Lower lobe of right lung (tissue), 2 donors: ENCODE results near the gene STRN. TPM values are rescaled to one million over a fixed set of nuclear protein-coding genes. Genes with fewer than 3 reads are reported as not detected.

ENCODE experiments used
- ATAC-seq, 2 donors: fragments of 200-7000 bp; cut with Tn5 transposase; one replicate each; pipeline ENCODE4 v1.9.1; 2020 to 2022; ENCODE audit warnings: mild to moderate bottlenecking in 2 of 2, moderate library complexity in 2 of 2
- DNase-seq: peaks from one replicate; pipeline ENCODE4 v3.0.0-alpha.2; 2020
- H3K27ac ChIP-seq: fragments of 200-600 bp; one replicate; pipeline ENCODE4 v1.8.0; 2022
- H3K27me3 ChIP-seq: fragments of 200-600 bp; one replicate; pipeline ENCODE4 v1.8.0; 2022; ENCODE audit warnings: low read depth
- H3K36me3 ChIP-seq: fragments of 200-600 bp; one replicate; pipeline ENCODE4 v1.8.0; 2022; ENCODE audit warnings: mild to moderate bottlenecking
- H3K4me1 ChIP-seq: fragments of 200-600 bp; one replicate; pipeline ENCODE4 v1.8.0; 2022
- H3K4me3 ChIP-seq: fragments of 200-600 bp; one replicate; pipeline ENCODE4 v1.8.0; 2022; ENCODE audit warnings: mild to moderate bottlenecking
- H3K9me3 ChIP-seq: fragments of 200-600 bp; one replicate; pipeline ENCODE4 v1.8.0; 2022
- intact Hi-C: fragments of 100-400 bp; cut with DNase I; formaldehyde crosslinking; loops from one replicate; pipeline ENCODE4 v1.11.0; 2022
- total RNA-seq: library from RNA; stranded (reverse); fragmentation: NEBNext Ultra II Directional; extraction: Animal tissue kit (Norgen Biotek cat#: 25700); gene quantifications from one replicate; pipeline ENCODE4 v1.2.1, GENCODE V29; 2021
- TF ChIP-seq, protein P1 (sequence below): fragments of 200-600 bp; IDR thresholded peaks from one replicate; pipeline ENCODE4 v1.8.0; 2022; ENCODE audit warnings: antibody characterized with exemption, mild to moderate bottlenecking
- donor health status: DM: no; HTN: yes; CAD: no; lungs with severe emphysema.

Gene STRN
- total RNA-seq, 1 donor from 2014 or later, result 31.1 TPM

DNA sequence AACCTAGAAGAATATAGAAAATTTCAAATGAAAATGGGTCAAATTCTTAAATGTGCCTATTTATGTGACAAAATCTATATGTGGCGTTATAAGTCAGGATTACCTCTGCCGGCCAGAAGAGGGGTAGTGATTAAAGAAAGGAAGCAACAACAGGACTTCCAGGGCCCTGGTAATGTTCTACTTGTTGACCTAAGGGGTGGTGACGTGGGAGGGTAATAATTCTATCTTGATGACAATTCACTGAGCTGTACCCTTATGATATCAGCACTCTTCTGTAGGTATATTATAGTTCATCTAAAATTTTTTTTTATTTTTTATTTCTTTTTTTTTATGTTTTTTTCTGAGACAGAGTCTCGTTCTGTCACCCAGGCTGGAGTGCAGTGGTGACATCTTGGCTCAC is 87.9 kb downstream of the STRN start:
- intact Hi-C loops, result no loop called here
- Histone ChIP-seq H3K27ac (no peak overlapping the region), H3K9me3 (no peaks in the 10 kb centered on the region), H3K27me3 (no peaks in the 10 kb centered on the region), H3K36me3 (peaks cover 83% of the 10 kb centered on the region), H3K4me1 (no peaks in the 10 kb centered on the region), H3K4me3 (no peak overlapping the region)
- TF ChIP-seq, protein P1, sequence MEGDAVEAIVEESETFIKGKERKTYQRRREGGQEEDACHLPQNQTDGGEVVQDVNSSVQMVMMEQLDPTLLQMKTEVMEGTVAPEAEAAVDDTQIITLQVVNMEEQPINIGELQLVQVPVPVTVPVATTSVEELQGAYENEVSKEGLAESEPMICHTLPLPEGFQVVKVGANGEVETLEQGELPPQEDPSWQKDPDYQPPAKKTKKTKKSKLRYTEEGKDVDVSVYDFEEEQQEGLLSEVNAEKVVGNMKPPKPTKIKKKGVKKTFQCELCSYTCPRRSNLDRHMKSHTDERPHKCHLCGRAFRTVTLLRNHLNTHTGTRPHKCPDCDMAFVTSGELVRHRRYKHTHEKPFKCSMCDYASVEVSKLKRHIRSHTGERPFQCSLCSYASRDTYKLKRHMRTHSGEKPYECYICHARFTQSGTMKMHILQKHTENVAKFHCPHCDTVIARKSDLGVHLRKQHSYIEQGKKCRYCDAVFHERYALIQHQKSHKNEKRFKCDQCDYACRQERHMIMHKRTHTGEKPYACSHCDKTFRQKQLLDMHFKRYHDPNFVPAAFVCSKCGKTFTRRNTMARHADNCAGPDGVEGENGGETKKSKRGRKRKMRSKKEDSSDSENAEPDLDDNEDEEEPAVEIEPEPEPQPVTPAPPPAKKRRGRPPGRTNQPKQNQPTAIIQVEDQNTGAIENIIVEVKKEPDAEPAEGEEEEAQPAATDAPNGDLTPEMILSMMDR, result no peak
- no peak for ATAC-seq
- no peak for DNase-seq

DNA sequence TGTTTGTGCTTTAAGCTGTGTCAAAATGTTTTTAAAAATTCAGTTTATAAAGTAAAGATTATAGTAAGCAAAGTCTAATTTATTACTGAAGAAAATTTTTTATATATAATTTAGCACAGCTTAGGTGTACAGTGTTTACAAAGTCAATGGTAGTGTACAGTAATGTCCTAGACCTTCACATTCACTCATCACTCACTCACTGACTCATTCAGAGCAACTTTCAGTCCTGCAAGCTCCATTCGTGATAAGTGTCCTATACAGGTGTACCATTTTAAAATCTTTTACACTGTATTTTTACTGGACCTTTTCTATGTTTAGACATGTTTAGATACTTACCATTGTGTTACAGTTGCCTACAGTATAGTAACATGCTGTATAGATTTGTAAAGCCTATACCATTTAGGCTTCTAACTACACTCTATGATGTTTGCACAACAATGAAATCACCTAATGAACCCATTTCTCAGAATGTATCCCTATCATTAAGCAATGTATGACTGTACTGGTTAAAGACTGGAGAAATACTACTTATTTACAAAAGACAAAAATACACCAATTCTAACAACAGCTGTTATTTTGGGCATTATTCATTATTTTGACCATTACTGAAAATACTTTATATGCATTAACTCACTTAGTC is 95.1 kb downstream of the STRN start:
- H3K27ac ChIP-seq, result no peak overlapping the region
- ATAC-seq (no peak), DNase-seq (no peak)
- no peaks in the 10 kb centered on the region for H3K9me3 ChIP-seq
- H3K4me3 ChIP-seq, result no peak overlapping the region
- peaks cover 63% of the 10 kb centered on the region for H3K36me3 ChIP-seq
- H3K4me1 ChIP-seq, result no peaks in the 10 kb centered on the region
- intact Hi-C loops, result no loop called here
- TF ChIP-seq, protein P1, result no peak
- H3K27me3 ChIP-seq, result no peaks in the 10 kb centered on the region

DNA sequence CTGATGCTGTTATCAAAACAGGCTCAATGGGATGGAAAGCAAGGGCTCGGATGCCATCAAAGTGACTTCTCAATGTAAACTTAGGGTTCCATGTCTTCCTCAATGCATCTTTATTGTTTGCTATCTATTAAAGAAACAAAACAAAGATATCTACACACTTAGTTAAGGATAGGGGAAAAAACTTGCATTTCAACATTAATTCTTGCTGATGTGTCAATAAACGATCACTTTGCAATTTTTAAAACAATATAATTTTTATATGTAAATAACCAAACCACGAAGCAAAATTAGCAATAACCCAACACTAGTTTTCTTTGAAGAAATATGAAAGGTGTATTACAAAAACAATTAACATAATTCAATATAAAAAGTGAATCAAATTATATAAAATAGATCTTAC is 96.7 kb downstream of the STRN start:
- intact Hi-C loops, result no loop called here
- DNase-seq (no peak), ATAC-seq (no peak)
- no peaks in the 10 kb centered on the region for H3K9me3 ChIP-seq
- TF ChIP-seq, protein P1, result no peak
- H3K27ac ChIP-seq, result no peak overlapping the region
- H3K4me3 ChIP-seq, result no peak overlapping the region
- H3K4me1 ChIP-seq, result no peaks in the 10 kb centered on the region
- no peaks in the 10 kb centered on the region for H3K27me3 ChIP-seq
- H3K36me3 ChIP-seq, result peaks cover 58% of the 10 kb centered on the region

DNA sequence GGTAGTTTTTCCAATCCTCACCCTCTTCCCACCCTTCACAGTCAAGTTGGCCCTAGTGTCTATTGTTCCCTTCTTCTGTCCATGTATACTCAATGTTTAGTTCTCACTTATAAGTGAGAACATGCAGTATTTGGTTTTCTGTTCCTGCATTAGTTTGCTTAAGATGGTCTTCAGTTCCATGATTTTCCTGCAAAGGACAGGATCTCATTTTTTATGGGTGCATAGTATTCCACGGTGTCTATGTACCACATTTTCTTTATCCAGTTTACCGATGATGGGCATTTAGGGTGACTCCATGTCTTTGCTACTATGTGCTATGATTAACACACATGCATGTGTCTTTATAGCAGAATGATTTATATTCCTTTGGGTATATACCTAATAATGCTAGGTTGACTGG is 104.4 kb downstream of the STRN start:
- H3K27ac ChIP-seq, result no peak overlapping the region
- intact Hi-C loops, result no loop called here
- H3K4me1 ChIP-seq, result no peaks in the 10 kb centered on the region
- no peaks in the 10 kb centered on the region for H3K9me3 ChIP-seq
- no peaks in the 10 kb centered on the region for H3K27me3 ChIP-seq
- no peak overlapping the region for H3K4me3 ChIP-seq
- no peak for DNase-seq
- H3K36me3 ChIP-seq, result peaks cover 62% of the 10 kb centered on the region
- no peak for ATAC-seq
- TF ChIP-seq, protein P1, result no peak

DNA sequence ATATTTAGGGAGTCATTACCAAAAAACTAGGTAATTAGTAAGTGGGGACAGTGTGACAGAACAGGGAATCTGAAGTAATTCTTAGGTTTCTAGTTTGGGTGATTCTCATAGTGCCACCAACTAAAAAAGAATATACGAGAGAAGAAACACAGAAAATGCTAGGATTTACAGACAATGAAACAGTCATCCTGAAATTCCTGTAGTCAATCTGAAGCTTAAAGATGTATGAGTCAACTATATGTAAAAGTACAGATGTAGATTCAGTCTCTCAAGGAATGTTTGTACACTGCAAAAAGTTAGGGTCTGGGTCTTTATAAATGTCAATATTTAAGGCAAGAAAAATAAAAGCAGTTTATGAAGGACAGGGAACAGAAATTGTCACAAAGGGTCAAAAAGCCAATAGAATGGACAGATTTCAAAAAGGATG is 107.0 kb downstream of the STRN start:
- H3K27me3 ChIP-seq, result no peaks in the 10 kb centered on the region
- no peak overlapping the region for H3K27ac ChIP-seq
- intact Hi-C loops, result no loop called here
- ATAC-seq, result no peak
- no peaks in the 10 kb centered on the region for H3K4me1 ChIP-seq
- no peaks in the 10 kb centered on the region for H3K9me3 ChIP-seq
- TF ChIP-seq, protein P1, result no peak
- H3K4me3 ChIP-seq, result no peak overlapping the region
- peaks cover 64% of the 10 kb centered on the region for H3K36me3 ChIP-seq
- DNase-seq, result no peak
